GM21381 (cell line): Measurements from ENCODE around the gene ADAMTS16.

Source experiments
- ATAC-seq: cut with Tn5 transposase; IDR thresholded peaks from one replicate; pipeline ENCODE4 v1.9.1; 2021; ENCODE audit warnings: mild to moderate bottlenecking, moderate library complexity; ENCODE audit not compliant: unreplicated experiment

ADAMTS16 gene

GRCh38 chr5:5367739-5368138, 227.6 kb downstream of the ADAMTS16 start:
- ATAC-seq, result no peak

GRCh38 chr5:5369051-5369605, 229.0 kb downstream of the ADAMTS16 start:
- ATAC-seq, result no peak
